Effector CD4-positive, alpha-beta T cell (primary cell): ENCODE results near the gene BTBD7.

Experiments
- DNase-seq: peaks from one replicate; pipeline ENCODE4 v3.0.0-alpha.2; 2020

The BTBD7 gene

GRCh38 chr14:93328546-93328945 is 4.3 kb downstream of the BTBD7 start:
- no peak for DNase-seq

GRCh38 chr14:93326196-93326595 is 6.6 kb downstream of the BTBD7 start:
- no peak for DNase-seq

- DNase-seq, result no peak
Measured at GRCh38 chr14:93323600-93324174, 9.1 kb downstream of the BTBD7 start.

GRCh38 chr14:93322929-93323599 is 9.8 kb downstream of the BTBD7 start:
- no peak for DNase-seq

- DNase-seq, result no peak
Measured at GRCh38 chr14:93320489-93320888, 12.3 kb downstream of the BTBD7 start.

- no peak for DNase-seq
Measured at GRCh38 chr14:93319958-93320357, 12.9 kb downstream of the BTBD7 start.

- no peak for DNase-seq
Measured at GRCh38 chr14:93319494-93319893, 13.3 kb downstream of the BTBD7 start.

GRCh38 chr14:93318927-93319326 is 13.9 kb downstream of the BTBD7 start:
- DNase-seq, result no peak

GRCh38 chr14:93317875-93318807 is 14.7 kb downstream of the BTBD7 start:
- DNase-seq, result no peak

- DNase-seq, result no peak
Measured at GRCh38 chr14:93317210-93317874, 15.5 kb downstream of the BTBD7 start.

GRCh38 chr14:93316716-93317115 is 16.1 kb downstream of the BTBD7 start:
- DNase-seq, result no peak

GRCh38 chr14:93315575-93315974 is 17.3 kb downstream of the BTBD7 start:
- no peak for DNase-seq

- no peak for DNase-seq
Measured at GRCh38 chr14:93311082-93311481, 21.8 kb downstream of the BTBD7 start.

- DNase-seq, result no peak
Measured at GRCh38 chr14:93309427-93309966, 23.3 kb downstream of the BTBD7 start.

- DNase-seq, result no peak
Measured at GRCh38 chr14:93308686-93309345, 24.0 kb downstream of the BTBD7 start.

GRCh38 chr14:93306812-93307211 is 26.0 kb downstream of the BTBD7 start:
- no peak for DNase-seq

- no peak for DNase-seq
Measured at GRCh38 chr14:93305725-93306418, 27.0 kb downstream of the BTBD7 start.

GRCh38 chr14:93304771-93305170 is 28.1 kb downstream of the BTBD7 start:
- DNase-seq, result no peak

- DNase-seq, result no peak
Measured at GRCh38 chr14:93303659-93304058, 29.2 kb downstream of the BTBD7 start.

GRCh38 chr14:93302688-93303581 is 29.9 kb downstream of the BTBD7 start:
- DNase-seq, result no peak
